Stimulated activated CD4-positive, alpha-beta T cell treated with anti-CD3 and anti-CD28 coated beads, TNF-alpha, amount 100 ng/mL, for 1 hour (primary cell): Measurements from ENCODE around the gene SH3GL3.

ENCODE experiments used
- DNase-seq, 3 donors: peaks; one replicate each; pipeline ENCODE4 v3.0.0-alpha.2; 2020; ENCODE audit warnings: low read depth in 3 of 3, low spot score in 1 of 3

The SH3GL3 gene

DNA sequence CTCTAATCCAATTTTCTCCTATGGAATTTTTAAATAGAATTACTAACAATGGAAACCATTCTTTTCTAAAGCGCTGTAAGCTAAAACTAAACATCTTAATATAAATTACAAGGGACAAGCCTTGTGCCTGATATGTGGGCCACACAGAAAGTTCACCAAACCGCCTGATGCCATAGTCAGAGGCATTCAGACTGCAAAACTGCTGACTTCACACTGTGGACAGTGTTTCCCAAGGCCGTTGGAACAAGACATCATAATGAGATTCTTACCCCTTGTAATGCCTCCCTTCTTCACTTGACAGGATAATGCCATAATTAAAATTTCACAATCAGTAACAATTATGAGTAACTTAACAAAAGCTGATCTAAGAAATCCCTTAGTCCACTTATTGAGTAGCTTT lies 14.9 kb downstream of the SH3GL3 start:
- DNase-seq = no peak

DNA sequence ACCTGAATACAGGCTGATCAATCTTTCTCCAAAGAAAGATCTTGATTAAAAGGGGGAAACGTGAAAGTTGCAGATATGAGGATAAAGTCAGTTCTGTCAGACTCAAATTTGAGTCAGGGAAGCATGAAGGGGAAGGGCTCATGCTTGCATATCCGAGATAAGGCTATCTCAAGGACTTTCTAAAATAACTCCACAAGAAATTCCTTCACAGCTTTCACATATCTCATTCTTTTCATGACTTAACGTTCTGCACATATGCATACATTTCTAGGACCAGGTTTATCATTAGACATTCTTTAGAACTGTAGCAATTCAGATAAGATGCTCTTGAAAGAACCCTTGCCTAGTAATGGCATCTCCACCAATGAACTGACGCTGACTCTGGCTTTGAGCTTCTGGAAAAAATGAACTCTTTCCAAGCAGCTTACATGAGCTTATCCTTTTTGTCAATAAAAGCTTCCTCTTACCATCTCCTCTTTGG lies 15.9 kb downstream of the SH3GL3 start:
- no peak for DNase-seq

DNA sequence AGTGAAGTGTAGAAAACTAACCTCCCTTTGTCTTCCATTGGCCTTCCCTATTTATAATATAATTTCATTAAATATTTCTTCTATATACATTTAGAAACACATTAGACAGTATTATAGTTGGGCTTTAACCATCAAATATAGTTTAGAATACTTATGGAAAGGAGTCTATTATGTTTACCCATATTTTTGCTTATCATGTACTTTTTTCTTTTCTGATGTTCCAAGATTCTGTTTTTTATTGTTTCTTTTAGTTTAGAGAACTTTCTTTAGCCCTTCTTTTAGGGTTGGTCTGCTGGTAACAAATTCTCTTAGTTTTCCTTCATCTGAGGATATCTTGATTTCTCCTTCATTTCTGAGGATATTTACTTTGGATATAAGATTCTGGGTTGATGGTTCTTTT lies 23.7 kb downstream of the SH3GL3 start:
- no peak for DNase-seq

DNA sequence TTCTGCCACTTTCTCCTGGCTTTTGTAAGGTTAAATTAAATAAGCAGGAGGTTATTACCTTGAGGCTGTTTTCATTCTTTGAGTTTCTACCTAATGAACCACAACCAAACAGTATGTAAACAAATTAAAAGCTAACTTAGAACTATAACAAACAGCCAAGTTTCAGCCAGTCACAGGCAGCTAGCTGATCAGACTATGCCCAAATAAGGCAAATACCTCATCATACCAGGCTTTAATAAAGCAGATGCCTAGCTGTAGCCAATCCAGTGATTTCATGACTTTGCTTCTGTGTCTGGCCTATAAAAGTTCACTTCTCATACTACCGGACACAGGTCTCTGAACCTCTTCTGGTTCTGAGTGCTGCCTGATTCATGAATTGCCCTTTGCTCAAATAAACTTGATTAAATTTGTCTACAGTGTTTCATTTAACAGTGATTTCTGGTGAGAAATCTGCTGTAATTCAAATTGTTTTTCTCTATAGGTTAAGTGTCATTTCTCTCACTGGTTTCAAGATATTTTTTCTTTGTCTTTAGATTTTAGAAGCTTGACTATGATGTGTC lies 24.2 kb downstream of the SH3GL3 start:
- DNase-seq = no peak

DNA sequence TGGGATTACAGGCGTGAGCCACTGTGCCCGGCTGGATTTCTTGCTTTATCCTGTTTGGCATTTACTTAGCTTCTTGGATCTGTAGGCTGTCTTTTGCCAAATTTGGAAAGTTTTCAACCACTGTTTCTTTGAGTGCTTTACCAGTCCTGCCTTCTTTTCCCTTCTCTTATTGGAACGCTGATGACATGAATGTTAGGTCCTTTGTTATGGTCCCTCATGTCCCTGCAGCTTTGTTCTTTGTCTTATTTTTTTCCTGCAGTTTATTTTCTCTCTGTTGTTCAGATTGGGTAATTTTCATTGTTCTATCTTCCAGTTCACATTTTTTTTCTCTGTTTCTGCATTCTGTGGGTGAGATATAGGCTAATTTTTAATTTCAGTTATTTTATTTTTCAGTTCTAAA lies 25.0 kb downstream of the SH3GL3 start:
- DNase-seq = no peak

DNA sequence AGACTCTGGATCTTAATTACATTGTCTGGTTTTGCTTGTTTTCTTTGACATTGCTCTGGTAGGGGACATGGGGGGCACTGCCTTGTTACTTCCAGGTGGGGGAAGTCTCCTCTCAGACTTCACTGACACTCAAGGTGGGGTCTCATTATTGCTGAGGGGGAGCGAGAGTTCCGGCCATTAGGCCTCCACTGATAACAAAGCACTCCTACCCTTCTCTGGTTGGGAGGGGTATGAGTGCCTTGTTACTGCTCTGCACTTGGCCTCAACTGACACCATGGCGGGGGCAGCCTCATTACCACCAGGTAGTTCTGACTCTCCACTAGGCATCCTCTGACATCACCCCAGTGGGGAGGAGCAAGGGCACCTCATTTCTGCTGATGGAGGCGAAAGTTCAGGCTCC lies 25.7 kb downstream of the SH3GL3 start:
- DNase-seq = no peak

DNA sequence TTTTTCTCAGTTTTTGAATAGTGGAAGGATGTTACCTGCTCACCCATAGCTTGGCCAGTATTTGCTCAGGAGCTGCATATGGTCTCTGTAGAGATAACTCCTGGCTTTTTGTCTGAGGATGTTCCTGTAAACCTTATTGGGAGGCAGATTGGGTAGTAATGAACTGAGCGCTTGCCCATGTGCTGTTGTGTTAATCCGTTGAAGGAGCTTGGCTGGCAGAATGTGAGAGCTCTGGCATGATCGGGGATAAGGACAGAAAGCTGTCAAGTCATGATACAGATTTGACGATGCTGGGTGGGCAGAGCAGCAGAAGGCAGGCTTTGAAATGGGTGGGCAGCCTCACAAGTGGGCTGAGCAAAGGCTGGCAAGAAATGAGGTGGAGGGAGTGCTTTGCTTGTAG lies 27.4 kb downstream of the SH3GL3 start:
- DNase-seq = no peak

DNA sequence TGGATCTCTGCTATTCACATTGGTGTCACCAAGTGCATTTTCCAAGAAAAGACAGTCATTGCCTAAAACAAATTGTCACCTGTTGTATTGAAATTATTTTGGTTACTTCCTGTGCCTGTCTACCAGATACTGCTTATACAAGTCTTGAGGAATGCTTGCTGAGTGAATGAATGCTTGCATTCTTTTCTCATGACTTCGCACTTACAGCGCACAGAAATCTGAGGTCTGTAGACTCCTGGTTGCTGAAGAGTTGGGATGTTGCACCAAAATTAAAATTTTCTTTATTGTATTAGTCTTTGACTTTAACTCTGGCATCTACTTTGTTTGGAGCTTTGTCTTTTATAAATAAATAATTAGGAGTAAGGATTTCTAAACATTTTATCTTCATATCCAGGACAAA lies 28.4 kb downstream of the SH3GL3 start:
- no peak for DNase-seq

DNA sequence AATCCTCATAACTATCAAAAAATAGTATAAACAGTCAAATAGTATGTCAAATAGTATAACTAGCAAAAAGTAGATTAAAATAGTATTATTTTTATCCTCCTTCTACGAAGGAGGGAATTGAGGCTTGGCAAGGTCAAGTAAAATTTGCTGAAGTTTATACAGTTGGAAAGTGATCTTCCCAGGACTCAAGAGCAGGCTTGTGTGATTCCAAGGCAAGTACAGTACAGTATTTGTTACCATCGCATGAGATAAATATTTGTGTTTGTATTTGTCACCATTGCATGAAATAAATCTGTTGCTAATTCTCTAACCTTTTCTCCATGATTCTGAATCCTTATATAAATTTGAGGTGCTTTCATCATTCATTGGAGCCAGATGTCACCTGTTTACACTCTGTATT lies 28.9 kb downstream of the SH3GL3 start:
- DNase-seq = no peak

DNA sequence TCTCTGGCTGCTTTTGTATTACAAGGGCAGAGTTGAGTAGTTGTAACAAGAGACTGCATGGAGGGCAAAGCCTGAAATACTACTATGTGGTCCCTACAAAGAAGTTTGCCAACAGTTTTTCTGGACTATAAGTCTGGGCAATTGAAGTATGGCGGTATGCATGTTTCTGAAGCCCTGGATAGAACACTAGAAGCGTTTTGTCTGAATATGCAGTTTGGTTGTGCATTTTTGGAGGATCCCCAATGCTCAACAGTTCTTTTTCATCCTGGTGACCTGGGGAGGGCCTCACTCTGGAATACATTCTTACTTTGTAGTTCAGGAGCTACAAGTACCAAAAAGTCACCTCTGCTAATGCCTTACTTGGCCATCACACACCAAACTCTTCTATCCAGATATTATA lies 29.6 kb downstream of the SH3GL3 start:
- DNase-seq = no peak

DNA sequence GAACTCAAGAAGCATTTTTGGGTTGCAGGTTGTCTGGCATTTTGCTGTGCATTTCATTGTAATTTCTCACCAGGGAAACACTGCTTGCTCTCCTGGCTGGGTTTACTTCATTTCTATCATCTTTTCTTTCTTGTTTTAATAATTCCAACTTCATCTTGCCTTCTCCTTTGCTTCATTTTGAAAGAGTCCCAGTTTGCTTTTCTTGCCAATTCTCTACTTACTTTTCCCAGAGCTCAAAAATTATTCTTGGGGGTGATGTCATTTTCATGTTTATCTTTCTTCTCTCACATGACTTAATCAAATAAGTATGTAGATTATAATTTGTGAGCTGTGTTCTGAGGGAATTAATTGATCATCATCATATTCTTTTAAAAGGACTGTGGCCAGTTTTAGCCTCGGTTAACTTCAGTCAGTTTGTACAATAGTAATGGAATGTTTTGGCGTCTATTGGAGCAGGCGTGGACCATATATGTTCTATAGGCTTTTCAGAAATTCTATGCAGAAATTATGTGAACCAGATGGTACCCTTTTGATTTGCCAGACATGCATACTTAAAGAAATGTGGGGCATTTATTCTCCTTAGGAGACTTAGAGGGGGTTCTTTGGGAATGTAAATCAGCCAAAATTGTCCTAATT lies 30.1 kb downstream of the SH3GL3 start:
- DNase-seq = no peak

DNA sequence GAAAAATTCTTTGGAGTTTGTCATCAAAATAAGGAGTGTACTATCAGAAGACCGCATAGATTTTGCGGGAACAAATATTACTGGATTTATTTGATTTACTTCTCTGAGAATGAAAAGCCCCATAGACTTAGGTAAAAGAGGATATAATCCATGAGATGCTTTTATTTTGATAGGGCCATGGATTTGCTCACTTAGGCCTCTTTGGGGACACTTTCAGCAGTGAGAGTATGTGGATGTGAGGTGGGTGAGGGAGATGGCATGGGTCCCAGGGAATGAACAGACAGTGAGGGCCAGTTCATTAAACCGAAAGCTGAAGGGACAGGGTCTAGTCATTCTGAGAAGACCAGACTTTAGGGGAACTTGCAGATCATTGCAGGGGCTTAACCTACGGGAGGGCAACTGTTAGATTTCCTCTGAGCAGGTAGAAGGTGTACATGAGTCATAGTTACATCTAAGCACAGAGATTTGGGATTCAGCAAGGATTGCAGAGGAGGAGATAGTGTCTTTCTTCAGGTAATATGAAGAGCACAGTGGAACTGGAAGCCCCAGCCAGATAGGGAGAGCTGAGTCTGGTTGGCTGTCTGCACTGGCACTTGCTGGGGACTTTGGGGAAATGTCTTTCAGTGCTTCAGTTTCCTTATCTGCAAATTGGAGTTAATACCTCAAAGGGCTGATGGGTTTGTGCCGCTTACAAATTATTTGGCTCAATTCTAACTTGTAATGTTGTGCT lies 30.8 kb downstream of the SH3GL3 start:
- DNase-seq = no peak

DNA sequence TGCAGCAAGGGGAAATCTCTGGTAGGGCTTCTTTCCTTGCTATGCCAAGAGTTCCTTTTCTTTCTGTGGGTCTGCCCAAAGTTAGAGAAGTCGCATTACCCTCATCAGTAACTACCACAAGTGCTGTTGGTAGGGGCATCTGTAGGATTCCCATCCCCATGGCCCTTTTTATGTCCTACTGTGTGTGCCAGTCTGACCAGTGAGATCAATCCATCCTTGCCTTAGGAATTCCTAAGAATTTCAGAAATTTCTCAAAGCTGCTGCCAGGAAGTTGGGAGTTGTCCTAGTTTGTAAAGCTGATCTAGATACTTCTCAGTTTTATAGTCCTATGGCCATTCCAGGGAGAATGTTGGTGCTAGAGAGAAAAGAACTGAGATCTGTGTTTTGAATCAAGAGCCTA lies 36.5 kb downstream of the SH3GL3 start:
- DNase-seq = no peak

DNA sequence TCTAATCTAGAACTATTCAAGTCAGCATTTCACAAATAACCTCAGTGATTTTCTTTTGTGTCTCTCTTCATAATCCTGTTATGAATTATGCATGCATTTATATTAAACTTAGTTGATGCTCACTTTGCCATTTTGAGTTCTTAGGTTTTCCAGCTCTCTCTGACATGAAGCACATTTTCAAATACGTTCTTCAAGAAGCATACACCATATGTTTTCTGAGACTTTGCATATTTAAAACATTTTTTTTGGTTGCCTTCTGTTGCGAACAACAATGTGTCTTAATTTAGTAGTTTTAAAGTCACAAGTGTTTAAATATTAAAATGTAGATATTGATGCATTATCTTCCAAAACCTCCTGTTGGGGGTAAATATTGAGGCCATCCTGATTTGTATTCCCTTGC lies 37.5 kb downstream of the SH3GL3 start:
- no peak for DNase-seq

DNA sequence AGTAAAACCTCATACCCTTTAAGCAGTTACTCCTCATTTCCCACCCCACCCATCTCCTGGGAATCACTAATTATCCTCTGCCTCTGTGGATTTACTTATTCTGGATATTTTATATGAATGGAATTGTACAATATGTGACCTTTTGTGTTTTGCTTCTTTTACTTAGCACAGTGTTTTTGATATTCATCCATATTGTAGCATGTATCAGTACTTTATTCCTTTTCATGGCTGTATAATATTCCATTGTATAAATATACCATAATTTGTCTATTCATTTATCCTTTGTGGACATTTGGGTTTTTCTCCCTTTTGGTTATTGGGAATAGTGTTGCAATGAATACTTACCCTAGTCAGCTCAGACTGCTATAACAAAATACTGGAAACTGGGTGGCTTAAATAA lies 39.2 kb downstream of the SH3GL3 start:
- DNase-seq = no peak

DNA sequence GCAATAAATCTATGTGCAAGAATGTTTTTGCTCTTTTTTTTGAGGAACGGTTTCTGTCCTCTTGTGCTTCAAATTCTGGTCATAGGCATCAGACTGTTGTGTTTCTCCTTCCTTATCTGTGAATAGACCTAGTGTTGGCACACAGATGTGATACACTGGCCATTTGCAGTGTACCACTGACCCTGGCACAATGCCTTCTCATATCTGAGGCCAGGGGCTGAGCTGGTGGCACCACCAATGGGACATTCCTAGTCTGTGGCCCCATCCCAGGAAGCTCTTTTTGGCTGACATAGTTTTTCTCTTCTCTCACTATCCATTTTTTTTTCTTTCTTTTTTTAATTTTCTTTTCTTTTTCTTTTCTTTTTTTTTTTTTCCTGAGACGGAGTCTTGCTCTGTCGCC lies 40.4 kb downstream of the SH3GL3 start:
- no peak for DNase-seq

DNA sequence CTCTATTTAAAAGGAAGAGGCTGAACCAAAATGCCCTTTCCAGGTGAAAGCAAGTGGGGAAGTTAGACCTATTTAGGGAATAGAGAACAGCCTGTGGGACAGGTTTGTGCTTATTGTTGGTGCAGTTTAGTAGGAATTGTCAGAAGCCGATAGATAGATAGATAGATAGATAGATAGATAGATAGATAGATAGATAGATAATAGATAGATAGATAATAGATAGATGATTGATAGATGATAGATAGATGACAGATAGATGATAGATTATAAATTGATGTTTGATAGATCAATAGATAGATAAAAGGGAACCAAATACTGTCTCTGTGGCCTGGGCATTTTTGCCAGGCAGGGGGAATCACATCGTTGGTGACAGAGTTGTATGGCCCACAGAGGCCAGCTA lies 42.5 kb downstream of the SH3GL3 start:
- no peak for DNase-seq

DNA sequence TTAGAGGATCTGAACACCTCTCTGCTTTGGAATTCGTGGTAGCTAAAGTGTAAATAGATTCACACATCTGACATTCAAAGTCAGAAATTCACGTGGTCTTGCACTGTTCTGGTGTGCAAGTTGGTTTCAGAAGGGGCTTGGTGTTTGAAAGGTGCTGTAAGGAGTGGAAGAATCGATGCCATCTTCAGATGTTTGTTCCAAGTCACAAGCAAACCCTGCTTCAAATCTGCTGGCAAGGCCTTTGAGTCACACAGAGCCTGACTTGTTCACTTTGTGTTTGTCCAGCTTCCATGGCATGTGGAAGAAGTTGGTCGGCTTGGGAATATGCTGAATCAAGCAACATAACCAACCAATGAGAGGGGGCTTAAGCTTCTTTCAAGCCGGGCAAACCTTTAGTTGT lies 44.3 kb downstream of the SH3GL3 start:
- DNase-seq = no peak

DNA sequence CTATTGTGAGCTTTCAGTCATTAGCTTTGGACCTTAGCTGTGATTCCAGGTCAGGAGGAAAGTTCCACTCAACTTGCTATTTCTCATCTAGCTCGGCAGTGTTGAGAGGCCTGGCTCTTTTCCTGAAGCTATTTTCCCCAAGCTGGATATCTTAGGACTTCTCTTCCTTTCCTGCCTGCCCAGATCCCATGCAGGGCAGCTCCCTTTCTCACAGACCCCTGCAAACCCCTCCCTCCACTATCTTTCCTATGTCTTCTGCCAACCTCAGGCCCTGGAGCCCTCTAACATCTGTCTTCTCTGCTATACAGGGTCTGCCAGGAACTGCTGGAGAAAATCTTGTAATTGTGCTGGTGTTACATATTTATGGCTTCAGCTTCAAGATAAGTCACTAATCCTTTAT lies 49.6 kb downstream of the SH3GL3 start:
- DNase-seq = no peak

DNA sequence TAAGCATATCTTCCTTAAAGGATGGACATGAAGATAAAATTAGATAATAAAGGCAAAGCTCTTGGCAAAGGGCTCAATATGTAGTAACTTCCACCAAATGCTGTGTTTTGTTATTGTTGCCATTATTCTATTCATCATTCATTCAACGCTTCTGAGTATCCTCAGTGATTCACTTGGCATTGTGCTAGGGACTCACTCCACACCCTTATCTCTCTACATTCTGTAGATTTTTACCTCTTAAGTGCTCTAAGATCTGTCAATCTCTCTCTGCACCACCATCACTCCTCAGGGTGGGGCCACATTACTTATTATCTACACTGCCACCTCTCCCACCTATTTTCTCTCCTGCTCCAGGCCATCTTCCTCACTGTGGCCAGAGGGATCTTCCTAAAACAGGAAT lies 51.2 kb downstream of the SH3GL3 start:
- DNase-seq = no peak

DNA sequence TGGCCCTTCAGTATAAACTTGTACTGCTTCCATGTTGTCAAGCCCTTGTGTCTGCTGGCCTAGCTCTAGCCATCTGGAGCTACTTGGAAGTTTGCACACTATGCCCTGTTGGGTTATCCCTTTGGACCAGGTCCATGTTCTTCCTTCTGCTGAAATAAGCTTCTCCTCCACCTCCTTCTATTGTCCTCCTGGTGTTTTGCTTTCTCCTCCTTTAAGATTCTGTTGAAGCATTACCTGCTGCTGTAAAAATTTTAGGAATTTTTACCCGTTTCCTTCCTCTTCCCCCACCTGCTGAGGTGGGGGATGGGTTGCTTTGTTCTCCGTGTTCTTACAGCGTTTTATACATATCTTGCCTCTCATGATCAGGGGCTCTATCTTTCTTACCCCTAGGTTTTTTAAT lies 51.7 kb downstream of the SH3GL3 start:
- no peak for DNase-seq

DNA sequence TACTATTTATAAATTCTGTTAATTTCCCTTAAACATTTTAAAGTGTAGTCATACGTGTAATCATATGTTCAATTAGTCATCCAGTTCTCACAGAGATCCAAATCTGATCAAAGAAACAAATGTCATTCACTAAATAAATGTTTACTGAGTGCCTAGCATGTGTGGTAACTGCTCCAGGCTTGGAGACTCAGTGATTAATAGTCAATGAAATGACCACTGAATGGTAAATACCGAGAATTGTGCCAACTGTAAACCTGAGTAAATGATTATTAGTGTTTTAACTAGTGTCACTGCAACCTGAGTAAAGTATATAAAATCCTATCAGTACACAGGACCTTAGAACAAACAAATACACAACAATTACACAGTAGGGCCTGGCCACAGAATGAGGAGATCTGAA lies 52.3 kb downstream of the SH3GL3 start:
- no peak for DNase-seq
